Measurements from ENCODE around the gene ACTMAP.
A peak's percentile ranks its signal among the peaks of the same experiment; 100 is the strongest.
"Not testable (repeated sequence)": the region's sequence is repeated elsewhere in the genome, so short reads cannot be mapped to it uniquely, and the experiment has no call there.

ACTMAP gene

GRCh38 chr19:40775632-40776022 is 25.4 kb upstream of the ACTMAP start:
- DNase-seq (ENCODE audit: low read depth), result no peak

DNA sequence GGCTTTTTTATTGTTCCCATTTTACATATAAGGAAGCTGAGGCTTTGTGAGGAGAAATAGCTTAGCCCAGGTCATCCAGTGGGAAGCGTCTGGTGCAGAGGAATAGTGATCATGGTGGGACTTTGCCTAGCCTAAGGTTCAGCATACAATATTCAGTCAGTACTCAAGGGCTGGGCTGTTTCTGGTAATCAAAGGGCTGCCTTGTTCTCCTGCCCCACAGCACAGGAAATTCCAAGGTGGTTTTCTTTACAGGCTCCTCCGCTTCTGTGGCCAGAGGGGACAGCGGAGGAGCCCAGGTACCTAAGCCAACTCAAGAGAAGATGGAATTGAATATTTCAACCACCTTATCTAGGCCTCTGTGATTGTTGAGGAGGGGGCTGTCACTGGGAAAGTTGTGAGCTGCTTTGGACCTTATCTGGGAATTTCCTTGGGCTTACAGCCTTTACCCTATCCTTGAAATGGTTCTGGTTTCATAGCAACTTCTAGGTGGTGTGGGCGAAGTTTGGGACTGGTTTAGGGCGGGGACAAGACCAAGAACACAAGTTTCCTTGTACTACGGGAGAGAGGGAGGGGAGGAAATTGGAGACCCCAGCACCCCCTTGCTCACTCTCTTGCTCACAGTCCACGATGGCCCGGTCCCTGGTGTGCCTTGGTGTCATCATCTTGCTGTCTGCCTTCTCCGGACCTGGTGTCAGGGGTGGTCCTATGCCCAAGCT is 24.8 kb upstream of the ACTMAP start, which contains the start of gene MIA:
Gene MIA, plus strand, starts transcription at position 606 of the 716 bp plus-strand sequence. Its CDS starts 22 bp downstream, at position 628.
- no peak for DNase-seq (ENCODE audit: low read depth)

- not testable (repeated sequence) for DNase-seq (ENCODE audit: low read depth)
Observed at GRCh38 chr19:40771101-40771862, 21.0 kb upstream of the ACTMAP start.

GRCh38 chr19:40768869-40769268 is 18.6 kb upstream of the ACTMAP start:
- no peak for DNase-seq (ENCODE audit: low read depth)

- DNase-seq (ENCODE audit: low read depth), result not testable (repeated sequence)
Observed at GRCh38 chr19:40766385-40766784, 16.1 kb upstream of the ACTMAP start.

DNA sequence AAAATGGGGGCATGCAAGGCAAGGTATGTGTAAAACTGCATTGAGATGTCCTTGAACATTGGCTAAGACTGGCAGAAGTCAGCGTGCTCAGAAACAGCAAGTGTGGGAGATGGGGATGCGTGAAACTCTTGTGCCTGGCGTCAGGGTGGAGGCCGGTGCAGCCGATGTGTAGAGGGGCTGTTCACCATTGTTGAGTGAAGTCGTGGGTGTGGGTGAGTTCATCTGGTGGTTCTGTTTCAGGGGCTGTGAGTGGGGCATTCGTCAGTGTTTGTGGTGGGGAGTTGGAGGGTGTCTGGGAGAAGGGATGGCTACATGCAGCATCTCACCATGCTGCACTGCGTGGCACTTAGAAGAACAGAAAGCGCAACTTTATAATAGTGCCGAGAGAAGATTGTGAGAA is 13.7 kb upstream of the ACTMAP start:
- no peak for DNase-seq (ENCODE audit: low read depth)

- DNase-seq (ENCODE audit: low read depth), result no peak
Observed at GRCh38 chr19:40763526-40763925, 13.2 kb upstream of the ACTMAP start.

- no peak for DNase-seq (ENCODE audit: low read depth)
Observed at GRCh38 chr19:40762754-40763470, 12.6 kb upstream of the ACTMAP start.

DNA sequence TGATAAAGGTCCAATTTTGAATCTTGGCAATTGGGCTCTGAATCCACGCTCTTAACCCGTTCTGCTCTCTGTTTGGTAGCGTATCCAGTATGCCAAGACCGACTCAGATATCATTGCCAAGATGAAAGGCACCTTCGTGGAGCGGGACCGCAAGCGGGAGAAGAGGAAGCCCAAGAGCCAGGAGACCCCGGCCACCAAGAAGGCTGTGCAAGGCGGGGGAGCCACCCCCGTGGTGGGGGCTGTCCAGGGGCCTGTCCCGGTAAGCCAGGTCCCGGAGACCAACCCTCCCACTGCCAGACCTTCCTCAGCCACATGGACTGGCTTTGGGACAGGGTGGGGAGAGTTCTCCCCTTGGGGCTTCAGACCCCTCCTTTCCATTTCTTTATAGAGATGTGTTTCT is 9.1 kb upstream of the ACTMAP start:
- DNase-seq (ENCODE audit: low read depth), result no peak

DNA sequence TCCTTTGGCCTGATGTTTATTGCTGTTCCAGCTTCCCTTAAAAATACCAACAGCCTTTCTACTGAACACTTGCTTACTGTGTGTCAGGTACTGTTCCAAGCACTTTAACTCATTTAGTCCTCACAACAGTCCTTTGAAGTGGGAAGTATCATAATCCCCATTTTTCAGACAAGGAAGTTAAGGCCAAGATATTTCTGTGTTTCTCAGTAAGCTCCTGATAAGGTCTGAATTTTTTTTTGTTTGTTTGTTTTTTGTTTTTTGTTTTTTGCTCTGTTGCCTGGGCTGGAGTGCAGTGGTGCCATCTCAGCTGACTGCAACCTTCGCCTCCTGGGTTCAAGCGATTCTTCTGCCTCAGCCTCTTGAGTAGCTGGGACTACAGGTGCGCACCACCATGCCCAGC is 8.2 kb upstream of the ACTMAP start:
- DNase-seq (ENCODE audit: low read depth), result no peak

DNA sequence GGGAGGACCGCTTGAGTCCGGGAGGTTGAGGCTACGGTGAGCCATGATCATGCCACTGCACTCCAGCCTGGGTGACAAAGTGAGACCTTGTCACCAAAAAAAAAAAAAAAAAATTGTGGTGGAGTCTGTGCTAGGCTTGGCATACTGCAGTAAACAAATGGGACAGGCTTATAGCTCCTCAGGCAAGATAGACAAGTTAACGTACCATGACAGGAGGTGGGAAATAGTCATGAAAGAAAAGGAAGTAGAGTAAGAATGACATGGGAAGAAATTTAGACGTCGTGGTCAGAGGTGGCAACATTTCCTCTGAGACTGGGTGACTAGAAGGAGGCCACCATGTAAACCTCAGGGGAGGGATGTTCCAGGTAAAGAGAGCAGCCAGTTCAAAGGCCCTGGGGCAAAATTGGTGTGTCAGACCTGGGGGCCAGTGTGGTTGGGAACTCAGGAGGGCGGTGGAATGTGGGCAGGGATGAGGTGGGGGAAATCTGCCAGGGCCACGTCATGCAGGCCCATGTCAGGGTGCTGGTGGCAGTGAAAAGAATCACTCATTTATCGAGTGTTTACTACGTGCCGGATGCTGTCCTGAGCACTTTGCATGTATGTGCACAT is 6.3 kb upstream of the ACTMAP start:
- DNase-seq (ENCODE audit: low read depth), result no peak

GRCh38 chr19:40755791-40756190 is 5.5 kb upstream of the ACTMAP start:
- DNase-seq (ENCODE audit: low read depth), result no peak

- DNase-seq (ENCODE audit: low read depth), result no peak
Observed at GRCh38 chr19:40755248-40755624, 5.0 kb upstream of the ACTMAP start.

- DNase-seq (ENCODE audit: low read depth), result no peak
Observed at GRCh38 chr19:40754611-40755247, 4.5 kb upstream of the ACTMAP start.

- no peak for DNase-seq (ENCODE audit: low read depth)
Observed at GRCh38 chr19:40752257-40752781, 2.0 kb upstream of the ACTMAP start.

DNA sequence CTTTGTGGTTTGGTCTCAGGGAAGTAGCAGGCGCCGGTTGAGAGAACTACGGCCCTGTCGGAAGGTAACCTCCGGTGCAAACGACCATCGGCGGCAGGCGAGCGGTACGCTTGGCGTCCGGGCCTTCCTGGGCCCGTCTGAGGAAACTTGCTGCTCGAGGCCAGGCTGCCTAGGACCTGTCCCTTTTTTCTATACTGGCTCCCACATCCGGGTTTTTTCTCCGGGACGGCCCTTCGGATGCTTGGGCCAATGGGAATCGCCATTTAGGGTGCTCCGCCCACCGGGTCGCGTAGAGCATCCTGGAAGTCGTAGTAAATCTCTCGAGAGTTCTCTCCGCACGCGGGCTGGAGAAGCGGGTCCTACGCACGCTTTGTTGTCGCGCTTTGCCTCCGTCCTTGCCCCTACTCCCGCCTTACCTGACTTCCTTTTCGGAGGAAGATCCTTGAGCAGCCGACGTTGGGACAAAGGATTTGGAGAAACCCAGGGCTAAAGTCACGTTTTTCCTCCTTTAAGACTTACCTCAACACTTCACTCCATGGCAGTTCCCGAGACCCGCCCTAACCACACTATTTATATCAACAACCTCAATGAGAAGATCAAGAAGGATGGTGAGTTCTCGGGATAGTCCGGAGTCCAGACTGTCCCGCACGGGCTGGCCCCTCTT is 729 bp upstream of the ACTMAP start, which contains the start of gene SNRPA:
Gene SNRPA, plus strand, starts transcription at position 330 of the 664 bp plus-strand sequence. Its CDS starts 206 bp downstream, at position 536.
- peak; percentile 97 for DNase-seq (ENCODE audit: low read depth)

DNA sequence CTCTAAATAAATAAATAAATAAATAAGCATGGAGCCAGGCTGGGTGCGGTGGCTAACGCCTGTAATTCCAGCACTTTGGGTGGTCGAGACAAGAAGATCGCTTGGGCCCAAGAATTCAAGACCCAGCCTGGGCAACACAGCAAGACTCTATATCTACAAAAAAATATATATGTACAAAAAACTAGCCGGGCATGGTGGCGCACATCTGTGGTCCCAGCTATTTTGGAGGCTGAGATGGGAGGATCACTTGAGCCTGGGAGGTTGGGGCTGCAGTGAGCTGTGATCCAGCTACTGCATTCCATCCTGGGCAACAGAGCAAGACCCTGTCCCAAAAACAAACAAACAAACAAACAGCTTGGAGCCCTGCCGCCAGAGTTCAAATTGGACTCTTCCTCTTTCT is 2.7 kb downstream of the ACTMAP start:
- DNase-seq (ENCODE audit: low read depth), result no peak

GRCh38 chr19:40745402-40745780 is 4.9 kb downstream of the ACTMAP start:
- DNase-seq (ENCODE audit: low read depth), result peak; percentile 16

DNA sequence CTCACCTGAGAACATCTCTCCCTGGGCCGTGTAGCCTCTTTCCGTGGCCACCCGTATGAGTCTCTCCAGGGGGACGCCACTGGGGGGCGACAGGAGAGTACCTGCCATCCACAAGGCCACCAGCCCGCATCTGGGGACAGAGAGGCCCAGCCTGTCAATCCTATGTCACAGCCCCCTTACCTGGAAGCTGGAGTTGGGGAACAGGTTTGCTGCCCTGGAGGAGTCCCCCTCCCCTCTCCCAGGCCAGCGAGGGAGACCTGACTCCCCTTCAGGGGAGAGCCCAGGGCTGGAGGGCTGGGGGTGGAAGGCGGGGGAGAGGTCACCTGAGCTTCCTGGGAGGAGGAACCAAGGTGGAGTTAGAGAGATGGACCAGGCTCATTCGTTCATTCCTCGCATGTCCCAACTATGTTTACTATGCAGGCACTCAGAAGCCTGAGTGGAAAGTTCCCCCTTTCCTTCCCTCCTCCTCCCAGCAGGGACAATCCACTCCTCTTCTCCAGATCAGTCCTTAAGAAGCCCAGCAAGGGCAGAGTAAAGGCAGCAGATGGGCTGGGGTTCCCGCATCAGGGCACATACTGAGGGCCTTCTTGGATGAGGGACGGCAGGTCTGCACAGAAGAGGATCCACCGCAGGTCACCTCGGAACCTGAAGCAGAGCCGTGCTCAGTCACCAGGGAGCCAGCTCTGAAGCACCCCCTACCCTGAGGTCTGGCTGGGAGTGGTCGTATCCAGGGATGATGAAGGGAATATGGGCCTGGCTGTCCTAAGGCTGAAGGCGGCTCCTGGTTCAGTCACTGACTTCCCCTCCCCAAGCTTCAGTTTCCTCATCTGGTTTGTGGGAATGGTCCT is 5.5 kb downstream of the ACTMAP start:
- no peak for DNase-seq (ENCODE audit: low read depth)

GRCh38 chr19:40743926-40744325 is 6.4 kb downstream of the ACTMAP start:
- no peak for DNase-seq (ENCODE audit: low read depth)

Measured in stromal cell of bone marrow (primary cell).